AG09309 (cell line): Measurements from ENCODE around the gene S100A10.
A peak's percentile ranks its signal among the peaks of the same experiment; 100 is the strongest.

Experiments used
- DNase-seq: peaks from one replicate; pipeline ENCODE4 v3.0.0-alpha.2; 2010; ENCODE audit warnings: low read depth
- H3K4me3 ChIP-seq: 2 replicates; pipeline ENCODE4 v1.5.1; 2011; ENCODE audit warnings: mild to moderate bottlenecking, low read depth, low read length, moderate library complexity; ENCODE audit not compliant: control insufficient read depth
- TF ChIP-seq, protein P1 (sequence below): IDR thresholded peaks from 2 replicates; pipeline ENCODE4 v1.5.1; 2011; ENCODE audit warnings: mild to moderate bottlenecking, low read depth, low read length, inconsistent platforms; ENCODE audit not compliant: insufficient read depth, control insufficient read depth; ENCODE audit errors: missing control alignments

Gene S100A10

DNA sequence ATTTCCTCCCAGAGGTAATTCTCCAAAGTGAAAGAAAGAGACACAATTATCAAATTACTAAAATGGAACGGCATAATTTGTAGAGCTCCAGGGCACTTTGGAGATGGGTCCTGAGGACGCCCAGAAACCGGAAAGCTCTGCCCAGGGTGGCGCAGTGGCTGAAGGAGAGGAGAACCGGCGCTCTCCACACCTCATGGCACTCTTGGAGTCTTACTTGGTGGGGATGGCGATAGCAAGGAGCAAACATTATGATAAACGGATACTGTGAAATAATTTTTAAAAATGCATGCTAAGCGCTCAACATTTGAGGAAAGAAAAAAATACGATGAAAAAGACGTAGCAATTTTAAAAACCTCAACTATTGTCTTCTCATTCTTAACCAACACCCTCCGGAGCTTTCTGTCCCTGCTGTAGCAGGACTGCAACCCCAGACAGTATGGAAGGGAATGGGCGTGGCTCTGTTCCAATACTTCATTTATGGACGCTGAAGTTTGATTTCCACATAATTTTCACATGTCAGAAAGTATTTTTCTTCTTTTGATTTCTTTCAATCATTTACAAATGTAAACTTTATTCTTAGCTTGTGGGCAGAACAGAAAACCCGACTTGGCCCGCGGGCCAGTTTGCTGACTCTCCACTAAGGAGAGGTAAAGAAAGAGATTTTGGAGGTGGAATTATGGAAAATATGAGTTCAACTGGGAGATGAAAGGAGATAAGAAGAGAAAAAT lies 42.0 kb upstream of the S100A10 start:
- TF ChIP-seq, protein P1, sequence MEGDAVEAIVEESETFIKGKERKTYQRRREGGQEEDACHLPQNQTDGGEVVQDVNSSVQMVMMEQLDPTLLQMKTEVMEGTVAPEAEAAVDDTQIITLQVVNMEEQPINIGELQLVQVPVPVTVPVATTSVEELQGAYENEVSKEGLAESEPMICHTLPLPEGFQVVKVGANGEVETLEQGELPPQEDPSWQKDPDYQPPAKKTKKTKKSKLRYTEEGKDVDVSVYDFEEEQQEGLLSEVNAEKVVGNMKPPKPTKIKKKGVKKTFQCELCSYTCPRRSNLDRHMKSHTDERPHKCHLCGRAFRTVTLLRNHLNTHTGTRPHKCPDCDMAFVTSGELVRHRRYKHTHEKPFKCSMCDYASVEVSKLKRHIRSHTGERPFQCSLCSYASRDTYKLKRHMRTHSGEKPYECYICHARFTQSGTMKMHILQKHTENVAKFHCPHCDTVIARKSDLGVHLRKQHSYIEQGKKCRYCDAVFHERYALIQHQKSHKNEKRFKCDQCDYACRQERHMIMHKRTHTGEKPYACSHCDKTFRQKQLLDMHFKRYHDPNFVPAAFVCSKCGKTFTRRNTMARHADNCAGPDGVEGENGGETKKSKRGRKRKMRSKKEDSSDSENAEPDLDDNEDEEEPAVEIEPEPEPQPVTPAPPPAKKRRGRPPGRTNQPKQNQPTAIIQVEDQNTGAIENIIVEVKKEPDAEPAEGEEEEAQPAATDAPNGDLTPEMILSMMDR = no peak
- peak overlapping the region; percentile 87 for H3K4me3 ChIP-seq
- no peak for DNase-seq

DNA sequence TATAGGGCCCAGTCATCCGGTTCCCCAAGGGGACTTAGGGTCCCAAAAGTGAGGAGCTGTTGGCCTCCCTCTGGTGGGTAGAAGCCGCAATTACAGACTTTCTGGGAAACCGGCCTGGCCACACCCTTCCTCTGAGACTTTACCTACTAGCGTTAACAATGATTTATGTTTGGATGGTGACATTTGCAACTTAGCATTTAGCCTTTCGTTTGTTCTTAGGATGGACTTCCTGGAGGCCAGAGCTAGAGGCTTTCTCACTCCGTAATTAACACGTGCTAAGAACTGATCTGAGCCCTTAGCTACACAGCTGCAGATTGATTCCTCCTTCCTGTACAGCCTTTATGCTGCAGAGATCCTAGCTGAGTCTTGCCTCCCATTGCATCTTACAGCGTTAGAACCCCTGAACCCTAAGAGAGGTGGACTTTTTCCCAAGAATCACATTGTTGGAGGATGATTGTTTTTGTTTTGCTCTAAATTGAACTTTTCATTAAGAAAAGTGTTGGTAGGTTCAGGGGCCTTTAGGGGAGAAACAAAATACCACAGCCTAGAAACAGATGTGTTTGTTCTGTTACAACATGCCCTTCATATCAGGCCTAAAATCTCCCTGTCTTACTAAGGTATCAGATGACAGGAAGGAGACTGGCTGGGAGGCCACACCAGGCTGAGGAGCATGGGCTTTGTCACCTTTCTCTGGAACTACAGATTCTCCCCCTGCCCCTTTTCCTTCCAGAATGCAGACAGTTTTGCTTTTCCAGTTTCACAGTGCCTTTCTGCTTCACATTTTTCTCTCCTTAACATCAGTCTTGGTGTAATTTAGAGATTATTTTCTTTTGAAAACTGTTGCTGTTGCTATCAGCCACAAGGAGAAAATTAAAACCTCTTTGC lies 41.2 kb upstream of the S100A10 start:
- TF ChIP-seq, protein P1 = peak; percentile 76
- DNase-seq = no peak
- peak overlapping the region; percentile 87 for H3K4me3 ChIP-seq

DNA sequence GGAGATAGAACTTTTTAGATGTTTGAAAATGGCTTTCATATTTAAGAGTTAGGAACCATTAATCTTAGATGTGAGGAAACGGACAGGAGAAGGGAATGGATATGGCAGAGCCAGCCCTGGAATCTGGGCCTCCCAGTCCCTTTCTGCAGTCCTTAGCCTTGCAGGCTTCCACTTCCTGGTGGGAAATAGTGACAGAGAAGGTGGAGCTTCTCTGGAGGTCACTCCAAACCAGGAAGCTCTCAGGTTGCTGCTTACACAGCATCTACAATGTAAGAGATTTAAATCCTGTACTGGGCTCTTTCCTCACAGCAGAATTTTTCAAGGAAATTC lies 40.6 kb upstream of the S100A10 start:
- no peak for DNase-seq
- TF ChIP-seq, protein P1 = no peak
- H3K4me3 ChIP-seq = peak overlapping the region; percentile 25

DNA sequence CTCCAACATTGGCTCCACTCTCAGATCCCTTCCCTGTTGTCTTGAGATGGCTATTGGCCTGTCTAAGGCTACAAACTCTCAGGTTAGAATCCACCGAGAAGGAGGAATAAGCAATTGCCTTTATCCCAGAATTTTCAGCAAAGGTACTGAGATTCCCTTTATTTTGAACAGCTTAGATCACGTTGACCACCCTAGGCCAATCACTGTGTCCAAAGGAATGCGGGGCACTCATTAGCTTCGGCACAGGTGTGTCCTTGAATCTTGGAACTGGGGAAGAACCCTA lies 36.2 kb upstream of the S100A10 start:
- TF ChIP-seq, protein P1 = no peak
- no peak for DNase-seq
- no peak overlapping the region for H3K4me3 ChIP-seq

DNA sequence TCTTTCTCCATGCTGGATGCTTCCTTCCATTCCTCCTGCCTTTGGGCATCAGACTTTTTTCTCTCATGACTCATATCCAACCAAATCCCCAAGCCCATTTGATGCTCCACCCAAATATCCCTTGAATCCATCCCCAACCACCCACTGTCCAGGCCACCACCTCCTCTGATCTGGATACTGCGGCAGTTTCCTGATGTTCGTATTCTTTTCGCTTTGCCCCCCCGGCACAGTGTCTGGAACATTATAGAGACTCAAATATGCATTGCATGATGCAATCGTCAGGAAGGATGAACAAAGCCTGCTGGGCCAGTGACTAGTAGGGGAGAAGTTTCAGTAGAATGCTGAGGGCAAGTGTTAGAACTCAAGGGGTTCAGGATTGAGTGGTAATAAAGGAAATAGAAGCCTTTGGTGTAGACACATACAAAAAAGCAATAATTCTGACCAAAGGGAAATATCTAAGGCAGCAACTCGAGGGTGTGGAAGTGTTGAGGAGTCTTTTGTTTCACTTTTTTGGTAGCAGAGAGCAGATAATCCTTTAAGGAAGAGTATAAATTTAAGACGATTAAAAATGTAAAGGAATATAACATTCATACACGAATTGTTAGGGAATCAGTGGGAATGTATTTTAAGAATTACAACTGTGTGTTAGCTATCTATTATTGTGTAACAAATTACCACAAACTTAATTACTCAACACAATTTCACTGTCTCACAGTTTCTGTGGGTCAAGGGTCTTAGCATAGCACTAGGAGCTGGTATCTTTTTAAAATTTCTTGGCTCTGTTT lies 35.7 kb upstream of the S100A10 start:
- TF ChIP-seq, protein P1 = no peak
- no peak overlapping the region for H3K4me3 ChIP-seq
- no peak for DNase-seq

DNA sequence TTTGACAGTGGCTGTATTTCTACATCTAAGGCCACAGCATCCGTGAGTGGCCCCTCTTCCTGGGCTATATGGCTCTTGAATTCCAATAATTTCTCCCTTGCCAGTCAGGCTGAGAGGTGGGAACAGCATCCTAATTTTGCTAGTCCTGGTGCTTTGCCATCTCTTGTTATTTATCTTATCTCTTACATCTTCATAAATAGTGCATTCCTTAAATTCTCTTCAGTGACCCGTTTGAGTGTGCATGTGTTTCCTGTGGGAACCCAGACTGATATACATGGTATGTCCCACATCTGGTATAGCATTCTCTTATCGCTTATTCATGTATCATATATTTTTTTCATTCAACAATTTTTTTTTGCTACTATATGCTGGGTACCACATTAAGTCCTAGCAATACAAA lies 33.2 kb upstream of the S100A10 start:
- DNase-seq = no peak
- TF ChIP-seq, protein P1 = no peak
- no peak overlapping the region for H3K4me3 ChIP-seq
